CD4-positive, alpha-beta T cell treated with Interferon gamma for 1 hour (primary cell): Measurements from ENCODE around the gene MYO1D.

Source experiments
- DNase-seq: peaks from one replicate; pipeline ENCODE4 v3.0.0-alpha.2; 2020

MYO1D gene

GRCh38 chr17:32520104-32520701 is 356.7 kb downstream of the MYO1D start:
- DNase-seq, result peak; percentile 57

DNA sequence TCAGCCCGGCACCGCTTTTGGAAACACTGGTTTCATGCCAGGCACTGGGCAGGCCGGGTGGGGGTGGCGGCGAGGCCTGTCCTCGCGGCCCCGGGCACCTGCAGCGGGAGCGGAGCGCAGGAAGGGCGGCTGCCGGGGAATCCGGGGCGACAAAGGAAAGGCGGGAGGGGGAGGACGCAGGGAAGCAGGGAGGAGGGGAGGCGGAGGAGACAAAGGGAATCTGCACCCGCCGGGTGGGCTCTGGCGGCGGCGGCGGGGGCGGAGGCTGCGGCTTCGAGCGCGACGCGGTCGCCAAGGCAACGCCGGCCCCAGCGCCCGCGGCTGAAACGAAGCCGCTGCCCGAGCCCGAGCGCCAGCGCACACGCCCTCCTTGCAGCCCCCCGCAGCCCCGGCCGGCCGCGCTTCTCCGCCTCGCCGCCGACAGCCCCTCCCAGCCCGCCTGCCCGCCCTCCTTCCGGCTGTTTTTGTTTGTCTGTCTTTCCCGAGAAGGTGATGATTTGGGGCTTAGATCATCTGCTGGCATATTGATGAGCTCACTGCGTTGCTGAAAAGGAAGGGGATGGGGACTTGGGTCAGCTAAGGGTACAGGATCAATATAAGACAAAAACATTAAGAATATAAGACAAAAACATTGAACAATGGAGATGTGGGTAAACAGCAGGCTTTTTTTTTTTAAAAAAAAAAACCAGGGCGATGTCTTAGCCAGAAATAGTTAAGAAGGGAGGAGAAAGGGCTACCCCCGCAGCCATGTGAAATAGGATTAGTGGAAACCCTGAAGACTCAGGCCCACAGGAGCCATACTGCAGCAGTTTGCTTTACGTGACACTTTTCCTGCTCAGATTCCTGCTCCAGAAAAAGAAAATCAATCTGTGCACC is 357.5 kb downstream of the MYO1D start:
- DNase-seq, result peak; percentile 56

- no peak for DNase-seq
Observed at GRCh38 chr17:32518646-32519227, 358.2 kb downstream of the MYO1D start.

GRCh38 chr17:32517982-32518381 is 358.9 kb downstream of the MYO1D start:
- no peak for DNase-seq

DNA sequence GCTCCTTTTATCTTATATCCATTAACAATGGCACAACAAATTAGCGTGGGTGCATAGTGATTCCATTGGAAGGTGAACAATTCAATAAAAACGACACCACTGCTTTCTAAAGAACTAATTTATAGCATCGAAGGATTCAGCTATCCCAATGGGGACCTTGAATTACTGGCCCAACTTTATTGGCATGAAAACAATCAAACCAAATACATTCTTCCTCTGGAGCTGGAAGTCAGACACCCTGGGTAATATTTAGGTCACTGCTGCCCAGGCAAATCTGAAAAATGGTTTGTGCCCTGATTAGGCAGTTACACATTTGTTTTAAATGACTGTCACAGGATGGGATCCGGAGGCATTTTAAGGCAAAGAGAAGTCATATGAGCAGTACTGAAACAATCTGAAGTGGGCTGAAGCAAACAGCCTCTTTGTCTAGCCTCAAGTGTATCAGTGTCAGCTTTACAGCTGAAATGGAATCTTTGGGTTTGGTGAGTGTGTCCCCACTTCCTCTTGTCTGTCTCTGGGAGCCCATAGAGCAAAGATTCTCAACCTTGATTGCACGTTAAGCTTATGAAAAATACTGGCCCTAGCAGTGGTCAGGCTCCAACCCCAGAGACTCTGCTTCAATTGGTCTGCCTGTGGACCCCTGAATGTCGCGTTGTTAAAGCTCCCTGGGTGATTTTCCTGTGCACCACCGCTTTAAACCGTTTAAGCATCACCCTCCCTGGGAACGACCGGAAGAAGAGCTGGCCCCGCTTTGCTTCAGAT is 359.8 kb downstream of the MYO1D start:
- DNase-seq, result no peak

DNA sequence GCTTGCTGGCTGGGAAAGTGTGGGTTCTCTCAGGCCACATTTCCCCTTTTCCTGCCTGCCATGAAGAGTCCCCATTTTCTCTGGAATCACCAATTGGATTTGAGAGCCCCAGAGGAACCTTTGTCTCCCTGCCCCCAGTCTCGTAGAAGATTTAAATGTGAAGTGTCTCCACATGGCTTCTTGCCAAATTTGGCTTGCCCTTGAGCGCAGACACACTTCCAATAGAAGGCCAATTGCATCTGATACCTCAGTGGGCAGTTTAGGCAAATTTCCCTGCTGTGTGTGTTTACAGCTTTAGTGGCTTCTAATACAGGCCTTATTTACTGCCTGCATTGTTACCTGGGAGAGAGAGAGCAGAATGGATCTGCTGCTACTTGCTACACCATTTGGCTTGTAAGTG is 360.5 kb downstream of the MYO1D start:
- DNase-seq, result no peak

GRCh38 chr17:32515677-32516383 is 361.1 kb downstream of the MYO1D start:
- no peak for DNase-seq

GRCh38 chr17:32514606-32515005 is 362.3 kb downstream of the MYO1D start:
- no peak for DNase-seq

DNA sequence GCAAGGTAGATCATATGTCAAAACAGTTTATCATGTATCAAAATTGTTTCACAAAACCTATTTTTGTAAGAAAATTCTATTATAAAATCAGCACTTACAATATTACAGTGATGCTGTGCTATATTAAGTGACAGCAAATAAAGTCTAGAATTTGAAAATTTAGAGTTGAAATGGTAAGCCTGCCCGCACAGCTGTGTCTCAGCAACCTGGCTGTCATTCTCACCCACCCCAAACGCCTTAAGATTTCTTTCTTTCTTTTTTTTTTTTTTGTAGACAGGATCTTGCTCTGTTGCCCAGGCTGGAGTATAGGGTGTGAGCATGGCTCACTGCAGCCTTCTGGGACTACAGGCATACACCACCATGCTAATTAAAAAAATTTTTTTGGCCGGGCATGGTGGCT is 363.3 kb downstream of the MYO1D start:
- DNase-seq, result no peak

GRCh38 chr17:32512328-32512727 is 364.6 kb downstream of the MYO1D start:
- DNase-seq, result no peak

DNA sequence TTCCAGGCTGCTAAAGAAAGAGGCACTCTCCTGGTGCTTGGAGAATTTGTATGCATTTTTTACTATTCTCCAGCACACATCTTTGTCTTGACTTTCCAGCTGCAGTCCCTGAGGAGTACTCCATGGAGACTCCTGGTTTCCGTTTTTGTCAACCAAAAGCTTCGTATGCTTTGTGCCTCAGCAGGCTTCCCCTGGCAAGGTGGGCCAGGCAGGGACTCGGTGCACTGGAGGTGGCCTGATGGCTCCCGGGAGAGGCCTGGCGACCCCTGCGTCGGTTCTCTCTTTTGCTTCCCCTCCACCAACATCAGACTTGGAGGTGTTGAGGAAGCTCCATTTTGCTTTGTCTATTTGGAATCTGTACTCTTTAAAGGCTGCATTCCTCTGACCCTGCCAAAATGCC is 366.5 kb downstream of the MYO1D start:
- no peak for DNase-seq

DNA sequence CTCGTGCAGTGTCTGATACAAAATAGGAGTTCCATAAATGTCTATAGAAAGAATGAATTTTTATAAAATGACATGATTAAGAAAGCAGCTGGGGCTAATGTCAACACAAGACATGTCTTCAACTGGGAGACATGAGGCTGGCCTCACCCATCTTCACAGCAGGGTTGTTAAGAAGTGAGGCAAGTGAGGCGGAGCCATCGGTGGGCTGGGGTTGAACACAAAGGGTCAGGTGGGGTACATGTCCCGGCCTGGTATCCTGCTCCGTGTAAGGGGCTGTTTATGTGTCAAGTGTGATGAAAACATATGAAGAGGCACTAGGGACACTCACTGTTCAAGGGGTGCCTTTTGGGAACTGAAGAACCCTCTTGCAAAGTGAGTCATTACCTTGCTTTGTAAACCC is 368.0 kb downstream of the MYO1D start:
- no peak for DNase-seq

GRCh38 chr17:32504166-32504990 is 372.5 kb downstream of the MYO1D start:
- peak; percentile 26 for DNase-seq

DNA sequence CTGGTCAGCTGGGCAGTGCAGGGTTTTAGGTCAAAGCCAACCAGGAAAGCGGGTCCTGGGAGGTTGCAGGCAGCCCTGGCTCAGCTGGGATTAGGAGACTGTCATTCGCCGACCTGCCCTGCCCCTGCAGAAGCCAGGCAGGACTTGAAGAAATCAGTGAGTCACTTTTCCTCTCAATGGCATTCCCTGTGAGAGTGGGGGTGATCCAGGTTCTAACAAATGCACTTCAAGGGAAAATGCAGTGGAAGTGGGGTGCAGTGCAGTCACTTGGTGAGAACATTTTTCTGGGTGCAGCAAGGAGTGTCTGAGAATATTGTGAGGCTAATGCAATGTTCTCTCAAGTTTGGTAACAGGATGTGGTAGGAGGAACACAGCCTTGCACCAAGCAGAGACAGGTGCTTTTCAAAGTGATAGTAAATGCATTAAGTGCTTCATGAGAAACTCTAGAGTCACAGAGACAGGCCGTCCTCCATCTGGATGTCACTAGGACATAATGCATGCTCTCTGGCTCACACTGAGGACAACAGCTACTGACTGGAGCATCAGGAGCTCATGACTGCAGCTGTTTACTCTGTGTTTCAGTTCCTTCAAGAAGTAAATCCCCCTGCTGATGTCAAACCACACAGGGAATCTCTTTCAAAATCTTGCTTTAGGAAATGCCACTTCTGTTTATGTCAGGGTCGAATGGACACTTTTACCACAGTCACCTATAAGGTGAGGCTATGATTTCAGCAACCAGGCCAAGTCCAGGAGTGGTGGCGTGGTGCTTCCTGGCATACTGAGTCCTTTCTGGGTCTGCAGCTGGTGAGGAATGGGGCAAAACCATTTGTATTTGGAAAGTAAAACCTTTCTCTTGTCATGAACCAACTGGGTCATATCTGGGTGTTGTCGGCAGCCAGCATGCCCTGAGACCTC is 373.4 kb downstream of the MYO1D start:
- DNase-seq, result peak; percentile 44

GRCh38 chr17:32502710-32503109 is 374.2 kb downstream of the MYO1D start:
- DNase-seq, result no peak

GRCh38 chr17:32502013-32502412 is 374.9 kb downstream of the MYO1D start:
- no peak for DNase-seq

DNA sequence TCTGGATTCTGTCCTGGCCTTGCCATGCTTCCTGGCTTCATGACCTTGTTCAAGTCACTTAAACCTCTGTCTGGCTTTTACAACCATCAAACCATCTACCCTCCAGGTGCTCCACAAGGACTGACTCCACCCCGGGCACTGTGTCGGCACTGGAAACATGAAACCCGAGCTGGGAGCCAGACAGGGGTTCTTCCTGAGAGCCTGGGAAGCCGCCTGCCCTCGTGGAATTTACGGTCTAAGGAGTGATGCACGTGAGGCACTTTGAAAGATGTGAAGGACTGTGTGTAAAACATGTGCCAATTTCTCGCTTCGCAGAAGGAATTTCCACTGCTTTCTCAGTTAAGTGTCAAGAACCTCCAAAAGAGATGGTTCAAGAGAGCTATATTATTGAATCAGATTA is 378.5 kb downstream of the MYO1D start:
- no peak for DNase-seq

GRCh38 chr17:32497431-32498205 is 379.3 kb downstream of the MYO1D start:
- no peak for DNase-seq

DNA sequence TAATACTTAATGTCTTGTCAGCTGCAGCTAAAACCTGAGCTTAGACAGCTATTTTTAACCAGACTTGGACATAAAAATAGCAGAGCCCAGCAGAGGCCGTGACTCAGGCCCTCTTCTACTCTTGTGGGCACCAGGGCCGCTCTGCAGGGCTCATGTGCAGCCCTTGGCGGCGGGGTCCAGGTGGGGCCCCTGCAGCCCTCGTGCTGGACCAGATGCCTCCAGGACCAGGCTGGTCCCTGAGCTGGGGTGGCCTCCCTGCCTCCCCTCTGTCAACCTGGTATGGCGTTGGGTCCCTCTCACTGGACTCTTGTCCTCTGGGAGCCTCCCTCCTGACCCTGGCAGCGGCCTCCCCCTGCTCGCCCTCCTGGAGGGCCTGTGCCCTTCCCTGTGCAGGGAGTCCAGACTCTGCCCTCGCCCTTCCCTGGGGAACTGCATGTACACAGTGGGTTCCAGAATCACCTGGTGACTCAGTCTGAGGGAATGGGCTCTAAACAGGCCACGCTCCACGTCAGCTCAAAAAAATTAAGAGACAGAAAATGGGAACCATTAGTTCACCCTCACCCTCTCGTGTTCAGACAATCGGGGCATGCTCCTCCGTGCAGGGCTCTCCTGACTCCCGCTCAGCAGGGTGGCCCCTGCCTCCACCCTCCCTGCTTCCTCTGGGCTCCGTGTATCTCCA is 380.4 kb downstream of the MYO1D start:
- DNase-seq, result no peak
